Upper lobe of right lung (tissue), 1 donor: Measurements from ENCODE around the gene TAS2R30. TPM values are rescaled to one million over a fixed set of nuclear protein-coding genes. Genes with fewer than 3 reads are reported as not detected.
A peak's percentile ranks its signal among the peaks of the same experiment; 100 is the strongest.

Experiments
- ATAC-seq: fragments of 200-7000 bp; cut with Tn5 transposase; one replicate; pipeline ENCODE4 v1.9.1; 2020; ENCODE audit warnings: mild to moderate bottlenecking, moderate library complexity
- DNase-seq: peaks from one replicate; pipeline ENCODE4 v3.0.0-alpha.2; 2020
- H3K27ac ChIP-seq: fragments of 200-600 bp; one replicate; pipeline ENCODE4 v1.8.0; 2022
- H3K27me3 ChIP-seq: fragments of 200-600 bp; one replicate; pipeline ENCODE4 v1.8.0; 2022; ENCODE audit warnings: mild to moderate bottlenecking
- H3K36me3 ChIP-seq: fragments of 200-600 bp; one replicate; pipeline ENCODE4 v1.8.0; 2022
- H3K4me1 ChIP-seq: fragments of 200-600 bp; one replicate; pipeline ENCODE4 v1.8.0; 2022
- H3K4me3 ChIP-seq: fragments of 200-600 bp; one replicate; pipeline ENCODE4 v1.8.0; 2022; ENCODE audit warnings: mild to moderate bottlenecking
- H3K9me3 ChIP-seq: fragments of 200-600 bp; one replicate; pipeline ENCODE4 v1.8.0; 2022
- CTCF ChIP-seq: fragments of 200-600 bp; IDR thresholded peaks from one replicate; pipeline ENCODE4 v1.8.0; 2022; ENCODE audit warnings: antibody characterized with exemption
- intact Hi-C: fragments of 100-400 bp; cut with DNase I; formaldehyde crosslinking; loops from one replicate; pipeline ENCODE4 v1.11.0; 2022
- long read RNA-seq: library from polyadenylated mRNA; unstranded; transcript quantifications from one replicate; pipeline ENCODE4 v2.0.0, GENCODE V29; 2021
- total RNA-seq: library from RNA; stranded (reverse); fragmentation: NEBNext Ultra II Directional; extraction: Animal tissue kit (Norgen Biotek cat#: 25700); gene quantifications from one replicate; pipeline ENCODE4 v1.2.1, GENCODE V29; 2021
- donor health status: DM: no; HTN: yes; CAD: no; lungs with severe emphysema.

The TAS2R30 gene
- 2.9 TPM for total RNA-seq
- long read RNA-seq = 0 reads

GRCh38 chr12:11134305-11134704 is at the start of gene TAS2R30:
Gene TAS2R30 (minus strand): TSS chr12:11134644. CDS start chr12:11134244, 400 bp downstream.
- Histone ChIP-seq H3K4me1 (no peaks in the 10 kb centered on the region), H3K36me3 (no peaks in the 10 kb centered on the region), H3K27me3 (no peaks in the 10 kb centered on the region), H3K27ac (no peak within 1 kb of the TSS), H3K4me3 (no peak within 1 kb of the TSS), H3K9me3 (no peaks in the 10 kb centered on the region)
- TF ChIP-seq CTCF = no peak
- intact Hi-C loops = no loop called here
- DNase-seq = no peak
- ATAC-seq = no peak

GRCh38 chr12:11183011-11183410 is 48.6 kb upstream of the TAS2R30 start:
- no peak for DNase-seq
- no peak for ATAC-seq
- H3K36me3 ChIP-seq = no peaks in the 10 kb centered on the region
- no peak for TF ChIP-seq CTCF
- no peak overlapping the region for H3K27ac ChIP-seq
- intact Hi-C loops = no loop called here
- H3K4me1 ChIP-seq = no peaks in the 10 kb centered on the region
- no peaks in the 10 kb centered on the region for H3K9me3 ChIP-seq
- no peaks in the 10 kb centered on the region for H3K27me3 ChIP-seq
- H3K4me3 ChIP-seq = no peak overlapping the region

- no peaks in the 10 kb centered on the region for H3K27me3 ChIP-seq
- intact Hi-C loops = no loop called here
- no peak for DNase-seq
- H3K4me1 ChIP-seq = no peaks in the 10 kb centered on the region
- no peak overlapping the region for H3K4me3 ChIP-seq
- no peaks in the 10 kb centered on the region for H3K9me3 ChIP-seq
- no peak for TF ChIP-seq CTCF
- no peak overlapping the region for H3K27ac ChIP-seq
- no peaks in the 10 kb centered on the region for H3K36me3 ChIP-seq
- no peak for ATAC-seq
These were observed 48.1 kb upstream of the TAS2R30 start for GRCh38 chr12:11182529-11182928.

- TF ChIP-seq CTCF = no peak
- Histone ChIP-seq H3K36me3 (no peaks in the 10 kb centered on the region), H3K4me1 (no peaks in the 10 kb centered on the region), H3K9me3 (no peaks in the 10 kb centered on the region), H3K4me3 (no peak overlapping the region), H3K27ac (no peak overlapping the region), H3K27me3 (no peaks in the 10 kb centered on the region)
- intact Hi-C loops = no loop called here
- DNase-seq (no peak), ATAC-seq (no peak)
These were observed 43.8 kb upstream of the TAS2R30 start for GRCh38 chr12:11178250-11178649.

- H3K9me3 ChIP-seq = no peaks in the 10 kb centered on the region
- ATAC-seq (no peak), DNase-seq (no peak)
- TF ChIP-seq CTCF = no peak
- no peak overlapping the region for H3K4me3 ChIP-seq
- no peak overlapping the region for H3K27ac ChIP-seq
- H3K27me3 ChIP-seq = no peaks in the 10 kb centered on the region
- peaks cover 7% of the 10 kb centered on the region for H3K4me1 ChIP-seq
- intact Hi-C loops = no loop called here
- H3K36me3 ChIP-seq = no peaks in the 10 kb centered on the region
These were observed 39.6 kb upstream of the TAS2R30 start for GRCh38 chr12:11174022-11174421.

- Histone ChIP-seq H3K36me3 (no peaks in the 10 kb centered on the region), H3K4me1 (peaks cover 7% of the 10 kb centered on the region), H3K27me3 (no peaks in the 10 kb centered on the region), H3K9me3 (no peaks in the 10 kb centered on the region), H3K4me3 (peak overlapping the region; percentile 89), H3K27ac (peak overlapping the region; percentile 96)
- ATAC-seq (no peak), DNase-seq (no peak)
- no peak for TF ChIP-seq CTCF
- intact Hi-C loops = no loop called here
These were observed 37.7 kb upstream of the TAS2R30 start for GRCh38 chr12:11171969-11172675.
